DMS53 treated with DMSO at 0.1 percent for 48 hours (cell line): ENCODE measurements around the gene PNPO.
"Not testable (repeated sequence)": the region's sequence is repeated elsewhere in the genome, so short reads cannot be mapped to it uniquely, and the experiment has no call there.

Experiments used
- DNase-seq: peaks from one replicate; lab custom pipeline; 2025; ENCODE audit not compliant: unreplicated experiment; lab: John Stamatoyannopoulos, UW

Gene PNPO

GRCh38 chr17:47917581-47917980, 23.8 kb upstream of the PNPO start:
- no peak for DNase-seq

- DNase-seq, result no peak
Observed at GRCh38 chr17:47918006-47918405, 23.4 kb upstream of the PNPO start.

- DNase-seq, result no peak
Observed at GRCh38 chr17:47918991-47919390, 22.4 kb upstream of the PNPO start.

DNA sequence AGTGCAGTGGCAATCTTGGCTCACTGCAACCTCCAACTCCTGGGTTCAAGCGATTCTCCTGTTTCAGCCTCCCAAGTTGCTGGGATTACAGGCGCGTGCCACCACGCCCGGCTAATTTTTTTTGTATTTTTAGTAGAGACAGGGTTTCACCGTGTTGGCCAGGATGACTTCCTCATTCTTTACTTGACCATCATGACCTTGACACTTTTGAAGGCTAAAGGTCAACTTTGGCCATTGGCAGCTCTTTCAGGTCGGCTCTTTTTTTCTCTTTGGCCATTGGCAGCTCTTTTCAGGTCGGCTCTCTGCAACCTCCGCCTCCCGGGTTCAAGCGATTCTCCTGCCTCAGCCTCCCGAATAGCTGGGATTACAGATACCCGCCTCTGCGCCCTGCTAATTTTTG, 21.5 kb upstream of the PNPO start:
- DNase-seq, result not testable (repeated sequence)

DNA sequence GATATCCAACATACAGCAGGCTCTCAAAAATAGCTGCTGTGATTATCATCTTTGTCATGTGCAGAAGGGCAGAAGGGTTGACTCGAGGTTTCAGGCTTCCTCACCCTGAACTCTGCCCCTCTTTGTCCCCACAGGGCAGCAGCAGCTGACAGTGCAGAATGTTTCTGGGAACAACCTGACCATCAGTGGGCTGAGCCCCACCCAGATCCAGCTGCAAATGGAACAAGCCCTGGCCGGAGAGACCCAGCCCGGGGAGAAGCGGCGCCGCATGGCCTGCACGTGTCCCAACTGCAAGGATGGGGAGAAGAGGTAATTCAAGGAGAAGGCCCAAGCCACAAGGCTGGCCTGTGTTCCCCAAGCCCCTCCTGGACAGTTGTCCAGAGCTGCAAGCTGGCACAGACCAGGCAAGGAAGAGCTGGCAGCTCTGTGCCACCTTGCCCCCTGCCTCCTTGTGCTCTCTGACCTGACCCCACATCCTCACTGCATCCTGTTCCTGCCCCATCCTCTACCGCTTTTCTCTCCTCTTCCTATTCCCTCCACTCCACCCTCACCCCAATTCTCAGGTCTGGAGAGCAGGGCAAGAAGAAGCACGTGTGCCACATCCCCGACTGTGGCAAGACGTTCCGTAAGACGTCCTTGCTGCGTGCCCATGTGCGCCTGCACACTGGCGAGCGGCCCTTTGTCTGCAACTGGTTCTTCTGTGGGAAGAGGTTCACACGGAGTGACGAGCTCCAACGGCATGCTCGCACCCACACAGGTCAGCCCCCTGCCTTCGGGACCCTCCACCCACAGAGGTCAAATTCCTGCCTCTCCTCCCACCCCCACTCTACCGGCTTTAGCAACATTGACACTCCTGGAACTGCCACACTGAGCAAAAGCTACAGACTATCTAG, 16.3 kb upstream of the PNPO start:
- no peak for DNase-seq

GRCh38 chr17:47925678-47925988, 15.7 kb upstream of the PNPO start:
- no peak for DNase-seq

DNA sequence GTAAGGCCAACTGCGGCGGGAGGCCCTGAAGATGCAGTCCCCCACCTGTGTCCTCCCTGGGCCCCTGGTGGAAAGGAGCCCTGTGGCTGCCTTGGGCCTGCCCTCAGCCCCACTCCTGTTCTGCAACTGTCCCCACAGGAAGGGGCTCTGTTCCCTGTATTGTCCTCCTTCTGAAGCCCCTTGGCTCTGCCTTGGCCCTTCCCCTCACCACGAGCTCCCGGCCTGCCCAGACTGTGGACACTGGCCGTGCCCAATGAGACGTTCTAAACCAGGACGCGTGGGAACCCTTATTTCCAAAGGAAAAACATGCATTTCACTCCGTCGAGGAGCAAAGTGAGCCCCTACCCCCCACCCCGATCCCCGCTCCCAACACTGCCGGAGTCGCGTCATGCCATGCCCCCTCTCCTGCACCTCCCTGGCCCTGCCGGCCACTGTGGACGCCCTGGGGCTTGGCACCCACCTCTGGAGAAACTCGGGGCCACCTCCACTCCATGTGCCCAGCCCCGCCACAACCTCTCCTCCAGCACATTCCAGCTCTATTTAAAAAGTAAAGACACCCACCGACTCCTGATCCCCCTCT, 13.5 kb upstream of the PNPO start:
- DNase-seq, result no peak

DNA sequence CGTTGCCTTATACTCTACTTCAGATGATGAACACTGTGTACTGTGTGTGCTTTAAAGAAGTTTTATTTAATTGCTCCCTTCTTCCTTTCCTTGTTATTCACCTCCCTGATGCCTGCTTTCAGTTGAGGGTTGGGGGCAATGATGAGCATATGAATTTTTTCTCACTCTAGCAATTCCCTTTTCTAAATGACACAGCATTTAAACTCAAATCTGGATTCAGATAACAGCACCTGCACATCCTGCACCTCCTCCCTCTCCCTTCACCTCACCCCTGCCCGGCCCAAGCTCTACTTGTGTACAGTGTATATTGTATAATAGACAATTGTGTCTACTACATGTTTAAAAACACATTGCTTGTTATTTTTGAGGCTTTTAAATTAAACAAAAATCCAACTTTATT, 13.0 kb upstream of the PNPO start:
- DNase-seq, result no peak

DNA sequence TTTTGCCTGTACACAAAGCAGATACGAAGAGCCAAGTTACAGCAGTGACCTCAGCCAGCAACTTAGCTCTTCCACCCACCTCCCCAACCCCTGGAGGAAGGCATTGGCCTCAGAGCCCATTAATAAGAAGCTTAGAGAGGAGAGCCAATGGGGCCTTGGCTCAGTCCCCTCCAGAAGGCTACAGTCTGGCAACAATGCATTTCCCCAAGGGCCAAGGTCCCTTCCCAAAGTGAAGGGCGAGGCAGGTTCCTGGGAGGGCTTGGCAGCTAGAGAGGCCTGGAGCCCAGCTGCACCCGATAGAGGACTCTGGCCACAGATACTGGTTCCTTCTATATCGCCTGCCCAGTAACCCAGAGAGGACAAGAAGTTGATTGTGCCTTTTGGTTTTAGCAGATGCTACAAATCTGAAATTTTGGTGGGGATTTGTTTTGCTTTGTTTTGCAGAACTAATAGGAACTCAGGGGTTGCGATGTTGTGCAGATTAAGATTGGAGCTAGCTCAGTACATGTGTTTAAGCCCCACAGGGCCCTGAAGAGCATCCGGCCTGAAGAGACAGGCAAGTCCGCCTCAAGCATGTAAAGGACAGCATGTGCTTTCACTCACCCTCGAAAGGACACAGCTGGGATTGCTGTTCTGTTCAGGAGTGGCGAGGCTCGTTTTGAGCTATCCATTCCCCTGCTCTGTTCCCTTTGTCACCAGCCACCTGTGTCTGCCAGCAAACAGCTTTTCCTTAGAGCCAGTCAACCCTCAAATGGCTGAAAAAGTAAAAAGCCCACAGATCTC, 12.0 kb upstream of the PNPO start:
- DNase-seq, result no peak

- no peak for DNase-seq
Observed at GRCh38 chr17:47931848-47932247, 9.5 kb upstream of the PNPO start.

DNA sequence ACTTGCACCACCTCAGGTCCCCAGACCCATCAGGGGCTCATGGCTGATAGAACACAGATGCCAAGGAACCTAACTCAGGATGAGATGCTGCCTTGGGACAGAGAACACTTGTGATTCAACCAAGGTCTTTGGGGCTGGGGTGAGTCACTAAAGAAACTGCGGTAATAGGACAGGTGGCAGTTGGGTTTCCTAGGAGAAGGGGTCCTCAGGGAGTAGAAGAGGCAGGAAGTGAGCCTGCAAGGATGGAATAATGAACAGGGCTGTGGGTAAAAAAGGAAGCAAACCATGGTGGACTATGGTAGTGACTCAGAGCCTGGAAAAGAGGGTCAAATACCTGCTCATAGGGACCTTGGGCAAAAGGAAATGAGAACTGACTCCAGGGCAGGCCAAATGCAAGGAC, 6.5 kb upstream of the PNPO start:
- no peak for DNase-seq

DNA sequence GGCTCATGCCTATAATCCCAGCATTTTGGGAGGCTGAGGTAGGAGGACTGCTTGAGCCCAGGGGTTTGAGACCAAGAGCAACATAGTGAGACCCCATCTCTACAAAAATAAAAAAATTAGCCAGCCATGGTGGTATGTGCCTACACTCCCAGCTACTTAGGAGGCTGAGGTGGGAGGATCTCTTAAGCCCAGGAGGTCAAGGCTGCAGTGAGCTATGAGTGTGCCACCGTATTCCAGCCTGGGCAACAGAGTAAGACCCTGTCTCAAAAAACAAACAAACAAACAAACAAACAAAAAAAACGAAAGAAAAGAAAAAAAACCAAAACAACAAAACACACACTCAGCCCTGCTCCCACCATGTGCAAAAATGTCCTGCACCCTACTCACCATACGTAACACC, 5.9 kb upstream of the PNPO start:
- DNase-seq, result not testable (repeated sequence)

DNA sequence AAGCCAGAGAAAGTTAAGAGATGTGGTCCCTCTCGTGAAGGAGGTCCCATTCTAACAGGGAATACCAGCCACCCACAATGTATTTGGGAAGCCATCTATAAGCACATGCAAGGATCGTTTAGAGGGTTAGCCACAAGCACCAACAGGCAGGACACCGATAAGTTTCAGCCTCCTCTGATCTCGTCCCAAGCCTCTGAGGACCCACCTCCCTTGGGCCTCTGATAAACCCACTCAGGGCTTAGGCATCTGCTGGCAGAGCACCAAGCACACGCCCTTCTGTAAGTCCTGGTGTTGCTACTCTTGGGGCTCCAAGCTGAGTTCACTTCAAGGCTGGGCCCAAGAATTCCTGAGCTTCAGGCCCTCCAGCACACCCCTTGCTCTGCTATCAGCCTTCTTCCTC, 5.4 kb upstream of the PNPO start:
- no peak for DNase-seq

DNA sequence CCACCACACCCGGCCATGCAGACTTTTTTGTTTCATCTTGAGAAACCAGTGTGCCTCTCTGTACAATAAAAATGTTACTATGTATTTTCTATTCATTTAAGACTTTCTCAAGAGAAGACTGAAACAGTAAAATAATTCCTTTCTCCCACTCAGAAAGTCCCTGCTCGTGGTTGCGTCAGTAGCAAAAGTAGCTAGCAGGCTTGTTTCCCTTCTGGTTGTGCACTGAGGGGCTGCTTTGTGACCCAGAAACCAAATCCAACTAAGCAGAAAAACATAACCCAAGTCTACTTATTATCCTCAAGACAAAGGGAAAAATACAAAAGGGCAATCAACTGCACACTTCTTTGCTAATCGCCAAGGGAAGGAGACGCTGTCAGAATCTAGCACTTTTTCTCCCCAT, 3.4 kb upstream of the PNPO start:
- DNase-seq, result no peak

GRCh38 chr17:47942096-47942510, 732 bp downstream of the PNPO start:
- DNase-seq, result no peak

GRCh38 chr17:47942568-47942967, 1.2 kb downstream of the PNPO start:
- no peak for DNase-seq

GRCh38 chr17:47945080-47945479, 3.7 kb downstream of the PNPO start:
- DNase-seq, result no peak

- DNase-seq, result no peak
Observed at GRCh38 chr17:47945529-47946508, 4.4 kb downstream of the PNPO start.

DNA sequence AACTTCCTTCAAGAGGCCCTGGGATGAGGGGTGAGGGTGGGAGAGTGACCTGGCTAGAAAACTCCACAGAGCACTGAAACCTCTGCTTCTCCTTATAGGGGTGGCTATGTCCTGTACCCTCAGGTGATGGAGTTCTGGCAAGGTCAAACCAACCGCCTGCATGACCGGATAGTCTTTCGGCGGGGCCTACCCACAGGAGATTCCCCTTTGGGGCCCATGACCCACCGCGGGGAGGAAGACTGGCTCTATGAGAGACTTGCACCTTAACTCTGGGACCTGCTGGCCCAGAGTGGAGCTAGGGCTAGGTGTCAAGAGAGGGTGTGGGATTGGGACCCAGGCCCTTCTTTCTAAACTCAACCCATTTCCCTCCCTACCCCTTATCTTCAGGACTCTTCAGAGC, 5.1 kb downstream of the PNPO start:
- no peak for DNase-seq

DNA sequence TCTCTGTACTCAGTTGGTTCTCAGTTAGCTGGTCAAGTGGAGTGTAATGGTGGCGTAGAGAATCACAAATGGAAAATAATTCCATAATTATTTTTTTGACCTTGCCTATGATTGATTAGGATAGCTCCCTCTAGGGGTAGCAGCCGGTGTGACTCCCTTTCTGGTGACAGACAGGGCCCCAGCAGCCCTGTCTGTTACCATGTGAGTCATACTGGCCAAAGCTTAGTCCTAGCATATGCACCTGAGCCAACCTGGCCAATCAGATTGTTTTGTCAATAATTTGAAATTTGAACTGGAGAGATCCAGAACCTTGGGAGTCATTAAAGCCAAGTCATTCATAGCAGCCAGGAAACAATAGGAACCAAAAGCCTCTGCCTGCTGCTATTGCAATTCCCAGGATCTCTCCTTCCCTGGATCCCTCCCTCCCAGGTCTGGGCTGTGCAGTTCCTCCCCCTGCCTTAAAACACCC, 5.6 kb downstream of the PNPO start:
- peak; percentile 99 for DNase-seq

DNA sequence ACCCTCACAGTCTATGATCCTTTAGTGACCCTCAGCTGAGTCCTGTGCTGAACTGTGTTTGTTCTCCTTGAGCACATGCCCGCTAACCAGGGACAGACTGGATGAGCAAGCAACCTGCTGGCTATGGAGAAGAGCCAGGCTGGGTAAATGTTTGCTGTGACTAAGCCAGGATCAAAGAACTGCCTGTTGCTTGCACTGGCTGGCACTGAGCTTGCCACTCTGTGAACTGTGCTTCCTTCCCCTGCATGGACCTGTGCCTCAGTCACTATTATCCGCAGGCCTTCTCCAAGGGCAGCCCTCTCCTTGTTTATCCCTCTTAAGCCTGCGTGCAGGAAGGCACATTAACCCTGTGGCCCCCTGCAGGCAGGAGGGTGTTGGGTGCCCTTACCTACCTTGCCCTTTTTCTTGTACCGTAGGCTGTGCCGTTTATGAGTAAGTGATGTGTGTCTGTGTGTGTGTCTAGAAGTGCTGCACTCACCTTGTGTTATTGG, 7.4 kb downstream of the PNPO start:
- peak; percentile 88 for DNase-seq
